Thyroid gland (tissue), 4 donors: Measurements from ENCODE around the gene C21orf58. TPM values are rescaled to one million over a fixed set of nuclear protein-coding genes. Genes with fewer than 3 reads are reported as not detected.

Experiments used
- DNase-seq, 2 donors: peaks; one replicate each; pipeline ENCODE4 v3.0.0-alpha.2; 2019
- H3K27ac ChIP-seq, 3 donors: fragments of 200-600 bp; sonication (generic); 1 replicate in 2 of 3; 2 replicates in 1 of 3; pipeline ENCODE4 v1.5.1; 2016 to 2019; ENCODE audit warnings: mild to moderate bottlenecking in 1 of 3, moderate library complexity in 1 of 3
- H3K27me3 ChIP-seq: fragments of 200-600 bp; sonication (generic); one replicate; pipeline ENCODE4 v1.5.1; 2019
- H3K36me3 ChIP-seq, 2 donors: fragments of 200-600 bp; sonication (generic); one replicate each; pipeline ENCODE4 v1.5.1; 2016 to 2019
- H3K4me1 ChIP-seq, 2 donors: fragments of 200-600 bp; sonication (generic); one replicate each; pipeline ENCODE4 v1.5.1; 2017 to 2019
- H3K4me3 ChIP-seq, 3 donors: fragments of 200-600 bp; sonication (generic); replicated peaks in 1 of 3; 1 replicate in 2 of 3; 2 replicates in 1 of 3; pipeline ENCODE4 v1.5.1; 2016; ENCODE audit warnings: mild to moderate bottlenecking in 1 of 3
- H3K9me3 ChIP-seq: fragments of 200-600 bp; sonication (generic); one replicate; pipeline ENCODE4 v1.5.1; 2017
- CTCF ChIP-seq, 6 experiments: fragments of 200-600 bp in 3 of 6; fragments of 450-650 bp in 3 of 6; sonication (generic) in 3 of 6; IDR thresholded peaks; one replicate each; pipeline ENCODE4 v1.5.1; 2016 to 2019; ENCODE audit warnings: antibody characterized with exemption in 6 of 6, mild to moderate bottlenecking in 2 of 6, inconsistent platforms in 1 of 6, moderate library complexity in 1 of 6
- POLR2A ChIP-seq, 2 donors: fragments of 450-650 bp; IDR thresholded peaks; one replicate each; pipeline ENCODE4 v1.6.1; 2017; ENCODE audit warnings: antibody characterized with exemption in 2 of 2, mild to moderate bottlenecking in 2 of 2, moderate library complexity in 1 of 2
- whole genome bisulfite sequencing, 2 donors: methylation state at CpG; one replicate each; pipeline ENCODE4 v1.1.5; 2017; 5-methylcytosine and 5-hydroxymethylcytosine counted together
- intact Hi-C: fragments of 100-400 bp; cut with DNase I; formaldehyde crosslinking; loops from one replicate; pipeline ENCODE4 v1.15.1; 2023
- total RNA-seq, 4 donors: library from RNA; depleted of rRNA; stranded (reverse); fragments of >200 nt; gene quantifications; one replicate each; pipeline ENCODE4 v1.2.3, GENCODE V29; 2016

The C21orf58 gene
- total RNA-seq, 4 donors from 2014 or later: 0.89 to 2.2 (median 1.7) TPM

- no peak overlapping the region for H3K4me3 ChIP-seq
- TF ChIP-seq CTCF (IDR thresholded peaks at IDR 0.05) (no peak), POLR2A (IDR thresholded peaks at IDR 0.05) (no peak)
- H3K27me3 ChIP-seq: no peaks in the 10 kb centered on the region
- H3K36me3 ChIP-seq: peaks cover 69 to 80% of the 10 kb centered on the region in 2 donors
- DNase-seq: no peak
- no peaks in the 10 kb centered on the region for H3K9me3 ChIP-seq
- H3K4me1 ChIP-seq: no peaks in the 10 kb centered on the region
- 82 to 89% methylated on average over 16 to 26 of the region's 26 CpGs for WGBS, 2 donors
- intact Hi-C loops: no loop called here
- no peak overlapping the region for H3K27ac ChIP-seq
Measured at GRCh38 chr21:46265736-46266525, 57.7 kb downstream of the C21orf58 start.

DNA sequence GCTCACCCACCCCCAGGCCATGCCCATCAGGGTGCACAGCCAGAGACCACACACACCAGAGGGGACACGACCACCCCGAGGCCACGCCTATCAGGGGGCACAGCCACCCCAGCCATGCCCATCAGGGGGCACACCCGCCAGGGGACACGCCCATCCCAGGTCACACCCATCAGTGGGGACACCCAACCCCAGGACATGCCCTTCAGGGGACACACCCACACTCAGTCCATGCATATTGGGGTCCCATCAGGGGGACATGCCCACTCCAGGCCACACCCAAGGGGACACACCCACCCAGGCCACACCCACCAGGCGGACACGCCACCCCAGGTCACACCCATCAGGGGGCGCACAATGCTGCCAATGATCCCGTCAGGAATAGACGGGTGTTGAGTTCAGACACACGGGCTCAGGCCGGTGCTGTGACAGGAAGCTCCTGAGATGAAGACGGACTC lies 59.0 kb downstream of the C21orf58 start:
- H3K27me3 ChIP-seq: no peaks in the 10 kb centered on the region
- no peak overlapping the region for H3K4me3 ChIP-seq
- TF ChIP-seq CTCF (IDR thresholded peaks at IDR 0.05) (no peak), POLR2A (IDR thresholded peaks at IDR 0.05) (no peak)
- peaks cover 69 to 80% of the 10 kb centered on the region in 2 donors for H3K36me3 ChIP-seq
- DNase-seq: no peak
- H3K9me3 ChIP-seq: no peaks in the 10 kb centered on the region
- no peaks in the 10 kb centered on the region for H3K4me1 ChIP-seq
- intact Hi-C loops: no loop called here
- WGBS, 2 donors: 97 to 100% methylated on average over 1 to 13 of the region's 13 CpGs
- H3K27ac ChIP-seq: no peak overlapping the region

DNA sequence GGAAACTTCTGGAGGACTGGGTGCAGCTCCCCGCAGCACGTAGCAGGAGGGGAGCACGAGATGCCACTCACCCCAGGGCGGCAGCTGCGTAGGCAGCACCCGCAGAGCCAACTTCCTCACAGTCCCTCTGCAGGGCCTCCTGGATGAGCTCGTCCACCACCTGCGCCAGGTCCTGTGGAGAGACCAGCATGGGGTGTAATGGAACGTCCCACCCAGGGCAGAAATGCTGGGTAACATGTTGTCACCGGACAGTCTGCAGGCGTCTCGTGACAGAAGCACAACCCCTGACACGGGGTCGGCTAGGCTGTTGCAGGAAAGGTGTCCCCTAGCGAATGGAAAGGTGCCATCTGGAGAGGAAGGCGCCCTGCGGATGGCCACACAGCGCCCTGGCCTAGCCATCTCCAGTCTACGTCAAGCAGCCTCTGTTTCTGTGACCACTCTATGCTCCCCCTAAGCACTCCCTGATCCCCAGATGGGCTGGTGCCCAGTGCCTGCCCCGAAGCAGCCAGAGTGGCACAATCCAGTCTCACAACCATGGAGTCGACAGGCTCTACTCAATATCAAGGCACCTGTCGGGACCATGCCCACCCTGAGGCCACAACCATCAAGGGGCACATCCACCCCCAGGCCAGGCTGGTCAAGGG lies 59.5 kb downstream of the C21orf58 start:
- 95 to 98% methylated on average over 14 to 16 of the region's 22 CpGs for WGBS, 2 donors
- Histone ChIP-seq H3K9me3 (no peaks in the 10 kb centered on the region), H3K4me1 (no peaks in the 10 kb centered on the region), H3K4me3 (no peak overlapping the region), H3K27ac (no peak overlapping the region), H3K36me3 (peaks cover 71 to 79% of the 10 kb centered on the region in 2 donors), H3K27me3 (no peaks in the 10 kb centered on the region)
- DNase-seq: no peak
- TF ChIP-seq CTCF (IDR thresholded peaks at IDR 0.05): no peak
- no peak for TF ChIP-seq POLR2A (IDR thresholded peaks at IDR 0.05)
- intact Hi-C loops: no loop called here

DNA sequence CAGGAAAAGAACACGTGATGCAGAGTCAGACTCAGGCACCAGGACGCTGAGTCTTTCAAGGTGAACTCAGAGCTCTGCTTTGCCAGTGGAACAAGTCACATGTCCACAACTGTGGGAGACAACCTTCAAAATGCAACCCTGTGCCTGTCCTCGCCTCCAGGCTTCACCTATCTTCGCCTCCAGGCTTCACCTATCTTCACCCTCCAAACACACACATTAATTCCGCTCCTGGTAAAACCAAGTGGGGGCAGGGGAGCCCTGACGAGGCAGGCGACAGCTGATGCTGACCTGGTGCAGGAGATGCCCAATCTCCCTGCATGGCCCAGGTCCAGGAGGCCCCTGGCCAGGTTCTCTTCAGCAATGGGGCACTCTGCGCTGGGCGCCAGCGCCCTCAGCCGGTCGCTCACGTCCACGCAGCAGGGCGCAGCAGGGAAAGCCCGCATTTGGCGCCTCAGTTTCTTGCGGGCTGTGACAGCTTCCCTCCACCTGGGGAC lies 67.1 kb downstream of the C21orf58 start:
- intact Hi-C loops: no loop called here
- Histone ChIP-seq H3K27me3 (no peaks in the 10 kb centered on the region), H3K4me3 (no peak overlapping the region), H3K27ac (no peak overlapping the region), H3K36me3 (peaks cover 77 to 92% of the 10 kb centered on the region in 2 donors), H3K9me3 (no peaks in the 10 kb centered on the region), H3K4me1 (no peaks in the 10 kb centered on the region)
- no peak for TF ChIP-seq CTCF (IDR thresholded peaks at IDR 0.05)
- no peak for TF ChIP-seq POLR2A (IDR thresholded peaks at IDR 0.05)
- no peak for DNase-seq
- 93 to 99% methylated on average over 18 of the region's 18 CpGs for WGBS, 2 donors
